ENCODE measurements around the gene KRABD2.
"Not testable (repeated sequence)": the region's sequence is repeated elsewhere in the genome, so short reads cannot be mapped to it uniquely, and the experiment has no call there.

KRABD2 gene

GRCh38 chr17:8401107-8401506, 24.6 kb upstream of the KRABD2 start:
- in situ Hi-C loops (cut with HindIII; ENCODE audit: low pct_ligation_motif_present, low sequenced_read_pairs): no loop called here
- H3K27ac ChIP-seq: no peak overlapping the region
- no peaks in the 10 kb centered on the region for H3K36me3 ChIP-seq (replicated peaks)
- no peaks in the 10 kb centered on the region for H3K27me3 ChIP-seq (replicated peaks)
- TF ChIP-seq, protein P1, sequence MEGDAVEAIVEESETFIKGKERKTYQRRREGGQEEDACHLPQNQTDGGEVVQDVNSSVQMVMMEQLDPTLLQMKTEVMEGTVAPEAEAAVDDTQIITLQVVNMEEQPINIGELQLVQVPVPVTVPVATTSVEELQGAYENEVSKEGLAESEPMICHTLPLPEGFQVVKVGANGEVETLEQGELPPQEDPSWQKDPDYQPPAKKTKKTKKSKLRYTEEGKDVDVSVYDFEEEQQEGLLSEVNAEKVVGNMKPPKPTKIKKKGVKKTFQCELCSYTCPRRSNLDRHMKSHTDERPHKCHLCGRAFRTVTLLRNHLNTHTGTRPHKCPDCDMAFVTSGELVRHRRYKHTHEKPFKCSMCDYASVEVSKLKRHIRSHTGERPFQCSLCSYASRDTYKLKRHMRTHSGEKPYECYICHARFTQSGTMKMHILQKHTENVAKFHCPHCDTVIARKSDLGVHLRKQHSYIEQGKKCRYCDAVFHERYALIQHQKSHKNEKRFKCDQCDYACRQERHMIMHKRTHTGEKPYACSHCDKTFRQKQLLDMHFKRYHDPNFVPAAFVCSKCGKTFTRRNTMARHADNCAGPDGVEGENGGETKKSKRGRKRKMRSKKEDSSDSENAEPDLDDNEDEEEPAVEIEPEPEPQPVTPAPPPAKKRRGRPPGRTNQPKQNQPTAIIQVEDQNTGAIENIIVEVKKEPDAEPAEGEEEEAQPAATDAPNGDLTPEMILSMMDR (IDR thresholded peaks at IDR 0.05; ENCODE audit: low read depth, low read length, missing control alignments): no peak
- no peak for DNase-seq
- H3K4me3 ChIP-seq (ENCODE audit: low read depth, low read length): no peak overlapping the region

- in situ Hi-C loops (cut with HindIII; ENCODE audit: low pct_ligation_motif_present, low sequenced_read_pairs): no loop called here
- Histone ChIP-seq H3K36me3 (replicated peaks) (no peaks in the 10 kb centered on the region), H3K27ac (no peak overlapping the region), H3K4me3 (ENCODE audit: low read depth, low read length) (no peak overlapping the region), H3K27me3 (replicated peaks) (no peaks in the 10 kb centered on the region)
- no peak for DNase-seq
- TF ChIP-seq, protein P1 (IDR thresholded peaks at IDR 0.05; ENCODE audit: low read depth, low read length, missing control alignments): no peak
Observed at GRCh38 chr17:8398980-8399379, 22.5 kb upstream of the KRABD2 start.

- in situ Hi-C loops (cut with HindIII; ENCODE audit: low pct_ligation_motif_present, low sequenced_read_pairs): no loop called here
- H3K27ac ChIP-seq: no peak within 1 kb of the TSS
- H3K4me3 ChIP-seq (ENCODE audit: low read depth, low read length): no peak within 1 kb of the TSS
- no peaks in the 10 kb centered on the region for H3K27me3 ChIP-seq (replicated peaks)
- TF ChIP-seq, protein P1 (IDR thresholded peaks at IDR 0.05; ENCODE audit: low read depth, low read length, missing control alignments): no peak
- no peak for DNase-seq
- H3K36me3 ChIP-seq (replicated peaks): no peaks in the 10 kb centered on the region
Observed at GRCh38 chr17:8397636-8398035, 21.1 kb upstream of the KRABD2 start, which contains the start of gene RNF222. TSS of gene RNF222 (minus strand) at chr17:8397827. CDS start at chr17:8393461, 4,366 bp downstream.

- in situ Hi-C loops (cut with HindIII; ENCODE audit: low pct_ligation_motif_present, low sequenced_read_pairs); H3K27ac ChIP-seq; DNase-seq; H3K36me3 ChIP-seq (replicated peaks); H3K27me3 ChIP-seq (replicated peaks); H3K4me3 ChIP-seq (ENCODE audit: low read depth, low read length): not testable (repeated sequence)
Observed at GRCh38 chr17:8394497-8394896, 18.0 kb upstream of the KRABD2 start.

GRCh38 chr17:8393470-8394231, 17.1 kb upstream of the KRABD2 start:
- no peak overlapping the region for H3K4me3 ChIP-seq (ENCODE audit: low read depth, low read length)

GRCh38 chr17:8392674-8393469, 16.4 kb upstream of the KRABD2 start:
- in situ Hi-C loops (cut with HindIII; ENCODE audit: low pct_ligation_motif_present, low sequenced_read_pairs): no loop called here
- DNase-seq: no peak
- TF ChIP-seq, protein P1 (IDR thresholded peaks at IDR 0.05; ENCODE audit: low read depth, low read length, missing control alignments): no peak
- H3K27ac ChIP-seq: no peak overlapping the region
- no peak overlapping the region for H3K4me3 ChIP-seq (ENCODE audit: low read depth, low read length)
- no peaks in the 10 kb centered on the region for H3K36me3 ChIP-seq (replicated peaks)
- no peaks in the 10 kb centered on the region for H3K27me3 ChIP-seq (replicated peaks)

More at GRCh38 chr17:8393470-8394231, 17.1 kb upstream of the KRABD2 start:
- in situ Hi-C loops (cut with HindIII; ENCODE audit: low pct_ligation_motif_present, low sequenced_read_pairs): no loop called here
- H3K36me3 ChIP-seq (replicated peaks): no peaks in the 10 kb centered on the region
- no peak for DNase-seq
- H3K27me3 ChIP-seq (replicated peaks): no peaks in the 10 kb centered on the region
- TF ChIP-seq, protein P1 (IDR thresholded peaks at IDR 0.05; ENCODE audit: low read depth, low read length, missing control alignments): no peak
- no peak overlapping the region for H3K27ac ChIP-seq

Data from brain microvascular endothelial cell (primary cell).